ENCODE measurements around the gene SVBP. TPM values are rescaled to one million over a fixed set of nuclear protein-coding genes. Genes with fewer than 3 reads are reported as not detected.
"Not testable (repeated sequence)": the region's sequence is repeated elsewhere in the genome, so short reads cannot be mapped to it uniquely, and the experiment has no call there.

SVBP gene
- total RNA-seq, 1 experiment from 2014 or later = 10.1 TPM

GRCh38 chr1:42817440-42817767 is 207 bp upstream of the SVBP start:
- CTCF ChIA-PET = interaction anchor here (1.0 to 1.6 kb wide), 2 partner anchors 29 to 256 kb away, joined by 3 to 7 read pairs; partner anchors contain the start of gene ZNF691
- intact Hi-C loops (cut with micrococcal nuclease; ENCODE audit: unreplicated experiment) = no loop called here
- H3K4me3 Mint-ChIP-seq (ENCODE audit: low read depth, unreplicated experiment) = peak overlapping the region; percentile 84
- H3K4me1 Mint-ChIP-seq (ENCODE audit: low read depth, unreplicated experiment) = peaks cover 11% of the 10 kb centered on the region
- no peak for TF ChIP-seq CTCF (IDR thresholded peaks at IDR 0.05; ENCODE audit: unreplicated experiment)
- H3K27ac Mint-ChIP-seq (ENCODE audit: unreplicated experiment) = no peak overlapping the region
- DNase-seq = no peak
- H3K9me3 Mint-ChIP-seq (ENCODE audit: low read depth, unreplicated experiment) = no peaks in the 10 kb centered on the region
- peaks cover 14% of the 10 kb centered on the region for H3K36me3 Mint-ChIP-seq (ENCODE audit: insufficient read depth, unreplicated experiment)
- no peaks in the 10 kb centered on the region for H3K27me3 Mint-ChIP-seq (ENCODE audit: unreplicated experiment)
- no TSS peak for BruUV-seq (replicated peaks)

GRCh38 chr1:42815941-42816584 is 1.1 kb downstream of the SVBP start:
- Mint-ChIP-seq H3K9me3 (ENCODE audit: low read depth, unreplicated experiment) (no peaks in the 10 kb centered on the region), H3K27me3 (ENCODE audit: unreplicated experiment) (no peaks in the 10 kb centered on the region), H3K36me3 (ENCODE audit: insufficient read depth, unreplicated experiment) (peaks cover 14% of the 10 kb centered on the region), H3K27ac (ENCODE audit: unreplicated experiment) (peak overlapping the region; percentile 14), H3K4me3 (ENCODE audit: low read depth, unreplicated experiment) (peak overlapping the region; percentile 84), H3K4me1 (ENCODE audit: low read depth, unreplicated experiment) (peaks cover 11% of the 10 kb centered on the region)
- intact Hi-C loops (cut with micrococcal nuclease; ENCODE audit: unreplicated experiment) = no loop called here
- CTCF ChIA-PET = interaction anchor here (0.7 to 1.6 kb wide), 5 partner anchors 8 to 1279 kb away, joined by 3 to 7 read pairs (median 4); partner anchors contain the start of genes C1orf50, P3H1 and ZNF691
- no peak for TF ChIP-seq CTCF (IDR thresholded peaks at IDR 0.05; ENCODE audit: unreplicated experiment)
- DNase-seq = peak; percentile 2
- BruUV-seq (replicated peaks) = TSS peak; percentile 69

DNA sequence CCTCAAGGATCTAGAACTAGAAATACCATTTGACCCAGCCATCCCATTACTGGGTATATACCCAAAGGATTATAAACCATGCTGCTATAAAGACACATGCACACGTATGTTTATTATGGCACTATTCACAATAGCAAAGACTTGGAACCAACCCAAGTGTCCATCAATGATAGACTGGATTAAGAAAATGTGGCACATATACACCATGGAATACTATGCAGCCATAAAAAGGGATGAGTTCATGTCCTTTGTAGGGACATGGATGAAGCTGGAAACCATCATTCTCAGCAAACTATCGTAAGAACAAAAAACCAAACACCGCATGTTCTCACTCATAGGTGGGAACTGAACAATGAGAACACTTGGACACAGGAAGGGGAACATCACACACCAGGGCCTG is 2.4 kb downstream of the SVBP start:
- H3K4me3 Mint-ChIP-seq (ENCODE audit: low read depth, unreplicated experiment); CTCF ChIA-PET; H3K27me3 Mint-ChIP-seq (ENCODE audit: unreplicated experiment); H3K9me3 Mint-ChIP-seq (ENCODE audit: low read depth, unreplicated experiment); DNase-seq; intact Hi-C loops (cut with micrococcal nuclease; ENCODE audit: unreplicated experiment); BruUV-seq (replicated peaks); H3K27ac Mint-ChIP-seq (ENCODE audit: unreplicated experiment): not testable (repeated sequence)
- peaks cover 14% of the 10 kb centered on the region for H3K36me3 Mint-ChIP-seq (ENCODE audit: insufficient read depth, unreplicated experiment)
- peaks cover 11% of the 10 kb centered on the region for H3K4me1 Mint-ChIP-seq (ENCODE audit: low read depth, unreplicated experiment)

DNA sequence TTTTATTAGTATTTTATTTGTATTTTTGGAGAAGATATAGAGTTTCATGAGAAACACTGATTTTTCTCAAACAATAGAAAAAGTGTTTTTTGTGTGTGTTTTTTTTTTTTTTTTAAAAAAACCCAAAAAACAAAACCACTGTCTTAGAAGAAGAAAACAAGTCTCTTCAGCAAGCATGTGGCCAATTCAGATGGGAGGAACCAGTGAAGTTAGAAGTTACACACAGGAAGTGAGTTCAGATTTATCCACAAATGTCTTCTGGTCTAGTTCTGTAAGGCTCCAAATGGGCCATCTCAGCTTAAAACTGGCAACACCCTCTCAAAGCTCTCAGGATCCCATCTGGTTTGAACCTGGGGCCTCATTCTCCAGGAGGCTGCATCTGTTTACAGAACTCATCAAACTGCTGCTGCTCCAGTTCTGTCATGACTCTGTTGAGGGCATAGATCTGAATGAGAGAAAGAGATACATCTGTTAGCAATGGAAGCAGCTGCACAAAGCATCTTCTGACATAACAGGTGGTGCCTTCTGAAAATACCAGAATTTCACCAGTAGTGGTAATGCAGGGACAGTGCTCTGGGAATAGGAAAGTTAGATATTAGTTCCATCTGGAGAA is 10.0 kb downstream of the SVBP start:
- no peaks in the 10 kb centered on the region for H3K36me3 Mint-ChIP-seq (ENCODE audit: insufficient read depth, unreplicated experiment)
- no peak overlapping the region for H3K27ac Mint-ChIP-seq (ENCODE audit: unreplicated experiment)
- no TSS peak for BruUV-seq (replicated peaks)
- no peak for DNase-seq
- no peaks in the 10 kb centered on the region for H3K27me3 Mint-ChIP-seq (ENCODE audit: unreplicated experiment)
- no peak for TF ChIP-seq CTCF (IDR thresholded peaks at IDR 0.05; ENCODE audit: unreplicated experiment)
- H3K4me1 Mint-ChIP-seq (ENCODE audit: low read depth, unreplicated experiment) = no peaks in the 10 kb centered on the region
- intact Hi-C loops (cut with micrococcal nuclease; ENCODE audit: unreplicated experiment) = no loop called here
- no peak overlapping the region for H3K4me3 Mint-ChIP-seq (ENCODE audit: low read depth, unreplicated experiment)
- CTCF ChIA-PET = interaction anchor here (0.6 to 1.4 kb wide), 2 partner anchors 9 to 157 kb away, joined by 3 read pairs; partner anchors contain the start of gene ERMAP
- no peaks in the 10 kb centered on the region for H3K9me3 Mint-ChIP-seq (ENCODE audit: low read depth, unreplicated experiment)

DNA sequence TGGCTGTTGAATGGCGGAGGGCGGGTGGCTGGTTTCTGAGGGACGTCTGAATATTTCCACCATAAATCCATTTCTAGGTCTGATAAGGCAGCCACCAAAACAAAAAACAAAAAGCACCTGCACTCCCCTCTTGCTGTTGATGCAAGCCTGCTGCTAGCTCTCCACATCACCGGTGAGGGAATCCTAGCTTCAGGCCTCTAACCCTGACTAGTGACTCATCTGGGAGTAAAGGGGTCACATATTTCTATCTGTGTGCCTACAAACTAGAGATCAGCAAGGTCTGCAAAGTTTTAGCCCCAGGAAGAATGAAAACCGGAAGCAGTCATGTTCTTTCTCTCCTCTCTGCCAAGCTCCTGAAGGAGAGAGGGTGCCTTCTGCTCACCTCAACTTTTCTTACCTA is 10.6 kb downstream of the SVBP start:
- Mint-ChIP-seq H3K27ac (ENCODE audit: unreplicated experiment) (no peak overlapping the region), H3K4me3 (ENCODE audit: low read depth, unreplicated experiment) (no peak overlapping the region), H3K9me3 (ENCODE audit: low read depth, unreplicated experiment) (no peaks in the 10 kb centered on the region), H3K4me1 (ENCODE audit: low read depth, unreplicated experiment) (no peaks in the 10 kb centered on the region), H3K36me3 (ENCODE audit: insufficient read depth, unreplicated experiment) (no peaks in the 10 kb centered on the region), H3K27me3 (ENCODE audit: unreplicated experiment) (no peaks in the 10 kb centered on the region)
- no TSS peak for BruUV-seq (replicated peaks)
- no peak for TF ChIP-seq CTCF (IDR thresholded peaks at IDR 0.05; ENCODE audit: unreplicated experiment)
- DNase-seq = no peak
- intact Hi-C loops (cut with micrococcal nuclease; ENCODE audit: unreplicated experiment) = no loop called here
- CTCF ChIA-PET = no interaction called here
